Activated CD4-positive, alpha-beta T cell treated with anti-CD3 and anti-CD28 coated beads for 24 hours (primary cell): ENCODE results near the gene WDR5.
A peak's percentile ranks its signal among the peaks of the same experiment; 100 is the strongest.

ENCODE experiments used
- DNase-seq, 2 donors: peaks; one replicate each; pipeline ENCODE4 v3.0.0-alpha.2; 2020; ENCODE audit warnings: low read depth in 2 of 2

WDR5 gene

GRCh38 chr9:134132208-134132870 is 3.5 kb upstream of the WDR5 start:
- DNase-seq: no peak

GRCh38 chr9:134134949-134135342 is 936 bp upstream of the WDR5 start:
- DNase-seq: no peak

DNA sequence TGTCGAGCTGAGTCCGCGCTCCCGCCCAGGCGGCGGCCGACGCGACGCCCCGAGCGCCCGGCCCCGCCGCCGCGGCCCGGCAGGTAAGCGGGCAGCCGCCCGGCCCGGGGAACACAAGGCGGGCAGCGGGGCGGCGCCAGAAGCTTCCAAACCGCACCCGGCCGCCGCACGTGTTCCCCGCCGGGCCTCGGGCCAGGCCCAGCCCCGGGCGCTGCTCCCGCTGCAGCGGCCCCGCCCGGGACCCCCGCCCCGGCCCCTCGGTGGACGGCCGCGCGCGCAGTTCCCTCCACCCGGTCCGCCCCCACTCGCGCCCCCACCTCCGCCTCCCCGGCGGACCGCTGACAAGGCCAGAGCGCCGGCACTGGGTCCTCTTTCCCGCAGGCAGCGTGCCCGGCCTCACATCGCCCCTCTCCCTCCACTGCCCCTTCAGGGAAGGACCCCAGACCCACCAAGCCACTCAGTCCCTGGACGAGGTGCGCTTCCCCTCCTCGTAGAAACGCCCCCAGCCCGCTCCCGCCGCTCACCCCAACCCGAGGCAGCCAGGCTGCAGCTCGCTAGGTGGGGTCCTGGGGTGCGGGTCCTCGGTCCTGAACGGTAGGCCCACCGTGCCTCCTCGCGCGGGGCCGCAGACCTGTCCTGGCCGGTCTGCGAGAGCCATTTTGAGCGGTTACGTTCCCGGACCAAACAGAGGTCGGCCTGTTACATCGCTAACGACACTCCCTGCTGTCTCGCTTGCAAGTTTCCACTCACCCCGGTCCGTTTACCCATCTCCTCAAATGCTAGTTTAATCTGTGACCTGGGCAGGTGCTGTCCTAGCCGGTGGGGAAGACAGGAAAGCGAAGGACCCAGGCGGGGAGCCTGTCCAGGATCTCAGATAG is 475 bp downstream of the WDR5 start:
- peak in 1 of 2 donors; percentile 5 for DNase-seq

DNA sequence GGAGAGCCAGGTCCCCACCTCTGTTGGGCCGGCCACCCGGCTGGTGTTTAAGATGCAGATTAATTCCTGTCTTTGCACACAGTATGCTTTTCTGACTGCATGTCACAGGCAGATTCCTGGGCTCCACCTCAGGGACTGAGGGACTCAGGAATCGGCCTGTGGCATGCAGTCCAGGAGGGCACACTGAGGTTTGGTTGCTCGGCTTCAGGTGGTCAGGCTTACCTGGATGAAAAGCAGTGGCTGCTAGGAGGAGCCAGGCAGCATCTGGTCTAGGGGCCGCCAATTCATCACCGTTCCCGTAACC is 1.1 kb downstream of the WDR5 start:
- no peak for DNase-seq

DNA sequence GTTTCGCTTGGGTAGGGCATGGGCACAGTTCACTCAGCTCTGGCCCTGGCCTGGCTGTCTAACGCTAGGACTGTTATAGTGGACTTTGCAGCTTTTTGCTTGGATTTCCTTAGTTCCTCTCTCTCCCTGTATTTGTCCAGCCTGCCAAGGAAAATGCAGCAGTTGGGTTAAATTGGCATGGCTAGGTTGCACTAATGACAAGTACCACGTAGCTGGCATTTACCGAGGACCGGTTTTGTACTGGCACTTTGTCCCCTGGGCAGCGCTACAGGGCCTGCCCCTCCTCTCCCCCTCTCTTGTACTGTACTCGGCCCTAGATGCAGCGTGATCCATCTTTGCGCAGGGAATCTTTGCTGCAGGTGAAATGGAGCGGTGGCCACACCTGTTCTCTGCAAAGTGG is 2.4 kb downstream of the WDR5 start:
- DNase-seq: no peak

DNA sequence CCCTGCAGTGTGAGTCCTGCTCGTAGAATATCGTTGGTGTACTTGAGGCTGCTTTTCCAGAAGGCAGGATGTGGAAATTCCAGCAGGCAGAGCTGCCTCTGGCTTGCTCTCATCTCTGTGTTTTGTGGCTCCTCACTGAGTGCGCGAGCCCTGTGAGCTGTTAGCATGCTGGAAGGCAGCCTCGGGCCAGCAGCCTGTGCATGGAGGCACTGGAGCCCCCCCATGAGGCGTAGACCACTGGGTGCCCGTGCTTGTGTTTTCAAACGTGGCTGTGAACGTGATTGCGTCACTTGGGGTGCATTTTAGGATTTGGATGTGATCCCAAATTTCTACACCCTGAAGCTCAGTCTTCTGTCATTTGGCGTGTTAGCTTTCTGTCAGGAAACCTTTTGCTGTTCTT is 3.2 kb downstream of the WDR5 start:
- no peak for DNase-seq

DNA sequence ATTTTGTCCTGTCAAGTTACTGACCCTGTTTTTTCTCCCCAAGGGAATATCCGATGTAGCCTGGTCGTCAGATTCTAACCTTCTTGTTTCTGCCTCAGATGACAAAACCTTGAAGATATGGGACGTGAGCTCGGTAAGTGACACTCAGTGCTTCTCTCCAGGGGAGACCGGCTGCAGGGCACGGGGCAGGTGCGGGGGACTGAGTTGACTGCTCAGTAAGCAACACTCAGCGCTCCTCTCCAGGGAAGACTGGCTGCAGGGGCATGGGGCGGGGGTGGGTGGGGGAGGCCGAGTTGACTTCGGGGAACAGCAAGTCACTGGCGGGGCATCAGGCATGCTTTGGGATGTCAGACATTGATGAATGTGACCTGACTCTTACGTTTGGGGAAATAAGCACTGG is 6.0 kb downstream of the WDR5 start:
- DNase-seq: no peak

GRCh38 chr9:134144801-134145200 is 8.9 kb downstream of the WDR5 start:
- no peak for DNase-seq

GRCh38 chr9:134145262-134145661 is 9.4 kb downstream of the WDR5 start:
- DNase-seq: no peak

DNA sequence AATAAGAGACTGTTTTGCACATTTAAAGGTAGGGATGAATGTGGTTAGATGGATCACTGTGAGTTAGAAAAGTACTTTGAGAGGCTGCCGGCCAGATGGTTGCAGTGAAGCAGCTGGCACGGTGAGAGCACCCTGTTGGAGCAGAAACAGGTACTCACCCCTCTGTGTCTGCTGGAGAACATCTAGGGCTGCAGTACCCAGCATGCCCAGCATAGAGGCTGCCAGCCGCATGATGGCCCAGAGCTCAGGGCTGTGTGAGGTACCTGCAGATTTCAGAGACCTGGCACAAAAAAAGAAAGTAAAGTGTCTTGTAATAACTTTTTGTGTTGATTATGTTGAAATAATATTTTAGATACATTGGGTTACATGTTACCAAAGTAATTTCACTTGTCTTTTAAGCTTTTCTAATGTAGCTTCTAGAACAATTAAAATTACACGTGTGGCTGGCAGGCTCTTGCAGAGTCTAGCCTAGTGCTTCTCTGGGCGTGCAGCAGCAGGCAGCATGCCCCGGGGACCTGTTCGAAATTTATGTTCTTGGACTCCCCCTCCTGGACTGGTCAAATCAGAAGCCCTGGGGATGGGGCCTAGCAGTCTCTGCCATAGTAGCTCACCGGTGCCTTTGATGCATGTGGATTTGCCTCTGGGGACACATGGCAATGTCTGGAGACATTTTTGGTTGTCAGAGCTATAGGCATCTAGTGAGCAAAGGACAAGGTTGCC is 11.1 kb downstream of the WDR5 start:
- DNase-seq: no peak

GRCh38 chr9:134149380-134149779 is 13.5 kb downstream of the WDR5 start:
- no peak for DNase-seq

GRCh38 chr9:134150557-134151214 is 14.8 kb downstream of the WDR5 start:
- DNase-seq: no peak

GRCh38 chr9:134152022-134152448 is 16.2 kb downstream of the WDR5 start:
- no peak for DNase-seq

DNA sequence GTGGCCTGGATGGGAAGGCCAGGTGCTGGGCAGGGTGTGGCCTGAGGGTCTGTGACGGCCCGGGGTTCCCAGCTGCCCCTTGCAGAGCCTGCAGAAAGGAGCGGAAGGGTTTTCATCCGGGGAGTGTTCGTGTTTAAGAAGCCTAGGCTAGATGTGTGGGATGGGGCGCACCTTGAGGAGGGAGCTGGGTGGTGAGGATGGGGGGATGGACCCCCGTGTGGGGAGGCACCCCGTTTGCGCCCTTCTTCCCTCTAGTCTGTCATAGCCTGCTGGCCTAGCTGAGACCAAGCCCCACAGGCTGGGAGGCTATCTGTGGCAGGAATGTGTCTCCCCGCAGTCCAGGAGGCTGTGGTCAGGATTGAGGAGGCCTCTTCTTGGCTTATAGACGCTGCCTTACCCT is 16.6 kb downstream of the WDR5 start:
- DNase-seq: no peak

DNA sequence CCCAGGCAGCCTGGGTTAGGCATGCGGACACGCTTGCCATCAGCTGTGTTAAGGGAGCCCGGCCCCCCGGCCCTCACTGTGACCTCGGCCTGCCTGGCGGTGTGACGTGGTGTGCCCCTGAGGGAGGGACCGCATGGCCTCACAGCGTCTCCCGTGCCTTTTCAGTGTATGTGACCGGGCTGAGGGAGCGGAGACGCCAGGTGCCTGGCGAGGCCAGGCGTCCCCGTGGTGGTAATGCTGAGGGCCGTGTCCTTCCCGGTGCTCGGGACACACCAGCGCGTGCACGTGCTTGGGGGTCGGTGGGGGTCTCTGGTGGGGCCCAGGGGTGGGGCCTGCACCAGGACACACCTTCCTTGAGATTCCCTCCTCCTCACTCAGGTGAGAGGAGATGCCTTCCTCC is 17.6 kb downstream of the WDR5 start:
- no peak for DNase-seq

DNA sequence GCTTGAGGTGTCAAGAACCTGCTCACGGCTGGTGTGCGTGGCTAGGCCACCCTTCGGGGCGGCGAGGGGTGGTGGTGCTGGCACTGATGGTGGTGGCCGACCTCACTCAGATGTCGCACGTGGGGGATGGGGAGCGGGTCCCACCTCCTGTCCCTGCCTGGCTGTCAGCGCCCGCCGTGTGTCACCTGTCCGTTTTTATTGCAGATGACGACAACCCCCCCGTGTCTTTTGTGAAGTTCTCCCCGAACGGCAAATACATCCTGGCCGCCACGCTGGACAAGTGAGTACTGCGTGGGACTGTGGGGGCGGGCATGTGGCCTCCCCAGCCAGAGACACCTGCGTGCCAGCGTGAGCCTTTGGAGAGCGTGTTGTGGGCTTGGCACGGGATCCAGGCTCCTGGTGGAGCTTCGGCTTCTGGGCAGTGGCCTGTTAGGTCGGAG is 18.4 kb downstream of the WDR5 start:
- DNase-seq: no peak

GRCh38 chr9:134155812-134156377 is 20.0 kb downstream of the WDR5 start:
- no peak for DNase-seq

DNA sequence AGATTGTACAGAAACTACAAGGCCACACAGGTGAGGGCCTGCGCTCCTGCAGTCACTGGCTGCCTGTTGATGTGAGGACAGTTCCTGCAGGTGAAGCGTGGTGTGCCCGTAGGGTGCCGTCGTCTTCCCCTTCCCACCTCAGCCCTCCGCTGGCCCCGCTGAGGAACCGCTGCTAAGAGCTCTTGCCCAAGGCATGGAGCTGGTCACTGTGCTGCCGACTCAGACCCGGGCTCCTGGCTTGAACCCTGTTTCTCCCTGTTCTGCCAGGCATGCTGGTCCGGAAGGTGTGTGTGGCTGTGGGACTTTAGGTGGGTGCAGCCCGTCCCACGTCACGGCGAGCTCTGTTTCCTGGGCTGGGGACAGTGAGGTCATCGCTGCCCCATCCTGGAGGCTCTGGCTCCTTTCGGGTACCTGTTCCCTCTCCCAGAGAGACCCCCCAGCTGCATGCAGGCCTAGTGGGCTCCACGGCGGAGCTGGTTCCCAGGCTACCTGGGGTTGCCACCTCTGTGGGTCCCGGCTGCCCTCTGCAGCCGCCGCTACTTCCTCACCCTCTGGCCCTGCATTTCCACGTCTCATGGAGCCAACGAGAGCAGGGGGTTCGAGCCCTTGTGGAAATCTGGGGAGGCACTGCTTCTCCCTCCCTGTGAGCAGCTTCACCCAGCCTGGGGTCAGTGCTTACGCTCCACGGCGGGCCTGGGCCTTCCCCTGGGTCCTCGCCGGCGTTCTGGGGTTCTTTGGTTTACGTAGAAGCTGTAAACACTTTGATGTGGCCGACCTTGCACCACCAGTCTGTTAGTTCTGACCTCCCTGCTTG is 20.9 kb downstream of the WDR5 start:
- no peak for DNase-seq

- DNase-seq: no peak
Measured at GRCh38 chr9:134157378-134157885, 21.6 kb downstream of the WDR5 start.

DNA sequence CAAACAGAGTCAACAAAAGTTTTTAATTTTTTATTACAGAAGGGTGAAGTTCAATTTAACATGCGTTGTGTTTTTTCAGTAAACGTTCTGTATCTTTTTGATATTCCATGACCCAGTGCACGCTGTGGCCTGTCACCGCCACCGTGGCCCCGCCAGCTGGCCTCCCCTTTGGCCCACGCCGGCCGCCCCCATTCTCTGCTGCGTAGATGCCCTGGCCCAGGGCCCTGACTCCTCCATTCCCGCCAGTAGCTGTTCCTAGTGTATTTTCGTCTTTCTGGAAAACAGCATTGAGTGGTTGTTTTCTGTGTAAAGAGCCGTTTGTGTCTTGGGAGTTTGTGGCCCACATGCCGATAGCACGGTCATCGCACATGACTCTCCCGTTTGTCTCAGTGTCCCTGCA is 22.4 kb downstream of the WDR5 start:
- no peak for DNase-seq
